ENCODE results near the gene CALML5. TPM values are rescaled to one million over a fixed set of nuclear protein-coding genes. Genes with fewer than 3 reads are reported as not detected.

CALML5 gene
- total and polyA plus RNA-seq, 9 of the 15 experiments (the other 6 are each of a cell fraction or from before 2014, with no cell fraction given), result not detected

GRCh38 chr10:5486853-5487235, 12.5 kb downstream of the CALML5 start (continued):
- TF ChIP-seq E4F1 (CRISPR knock-in tag; IDR thresholded peaks at IDR 0.05; ENCODE audit: borderline replicate concordance), result no peak
- TF ChIP-seq PURB (CRISPR knock-in tag; IDR thresholded peaks at IDR 0.05; ENCODE audit: low read depth), result no peak
- TF ChIP-seq HNRNPK (IDR thresholded peaks at IDR 0.05; ENCODE audit: low read depth, low read length, poor library complexity, severe bottlenecking), result no peak
- TF ChIP-seq HSF4 (CRISPR knock-in tag; IDR thresholded peaks at IDR 0.05; ENCODE audit: borderline replicate concordance), result no peak
- TF ChIP-seq PTRF (tag; IDR thresholded peaks at IDR 0.05), result no peak
- TF ChIP-seq ELF4 (CRISPR knock-in tag; IDR thresholded peaks at IDR 0.05), result 0 out of 2 replicates have a peak, but pooled peaks have one; percentile 41
- TF ChIP-seq PHF8 (IDR thresholded peaks at IDR 0.05; ENCODE audit: borderline replicate concordance, low read length), result no peak
- TF ChIP-seq RREB1 (CRISPR knock-in tag; IDR thresholded peaks at IDR 0.05), result no peak
- TF ChIP-seq ZNF518B (CRISPR knock-in tag; IDR thresholded peaks at IDR 0.05), result 0 out of 2 replicates have a peak, but pooled peaks have one; percentile 57
- no peak for TF ChIP-seq BRF1 (IDR thresholded peaks at IDR 0.05; ENCODE audit: borderline replicate concordance, extremely low read depth, insufficient read length)
- TF ChIP-seq TARDBP (IDR thresholded peaks at IDR 0.05), result no peak
- no peak for TF ChIP-seq FOSL1 (tag; conservative IDR thresholded peaks at IDR 0.05)
- TF ChIP-seq ZNF133 (CRISPR knock-in tag; IDR thresholded peaks at IDR 0.05), result no peak
- no peak for TF ChIP-seq MIER1 (IDR thresholded peaks at IDR 0.05; ENCODE audit: low read depth)
- no peak; the same call in 1 of the 2 replicates for TF ChIP-seq ZNF511 (CRISPR knock-in tag; IDR thresholded peaks at IDR 0.05)
- no peak for TF ChIP-seq KAT2B (IDR thresholded peaks at IDR 0.05; ENCODE audit: low read depth, low read length)
- peak; percentile 69 for TF ChIP-seq ZFX (CRISPR knock-in tag; IDR thresholded peaks at IDR 0.05)
